Measurements from ENCODE around the gene KPTN. TPM values are rescaled to one million over a fixed set of nuclear protein-coding genes. Genes with fewer than 3 reads are reported as not detected.
A peak's percentile ranks its signal among the peaks of the same experiment; 100 is the strongest.

Gene KPTN
- polyA plus RNA-seq, 1 experiment: 12.1 TPM

- peak; percentile 90 for TF ChIP-seq CTCF (IDR thresholded peaks at IDR 0.05; ENCODE audit: insufficient read depth, low read depth, low read length)
- Histone ChIP-seq H3K27me3 (ENCODE audit: control insufficient read depth, insufficient read depth, low read length) (peaks cover 2% of the 10 kb centered on the region; the same call in 1 of the 2 replicates), H3K36me3 (ENCODE audit: control insufficient read depth, insufficient read depth, low read length) (no peaks in the 10 kb centered on the region), H3K4me3 (ENCODE audit: low read depth, low read length) (no peak overlapping the region)
- CTCF ChIA-PET: interaction anchor here (0.6 to 10.0 kb wide), 26 partner anchors 9 to 369 kb away, joined by 3 to 428 read pairs (median 4); partner anchors contain the start of genes EHD2, KPTN and NAPA
- no peak for DNase-seq (ENCODE audit: low read depth)
- POLR2A ChIA-PET: no interaction called here
These were observed 47.2 kb downstream of the KPTN start for GRCh38 chr19:47436712-47437401.

- DNase-seq (ENCODE audit: low read depth): no peak
- Histone ChIP-seq H3K27me3 (ENCODE audit: control insufficient read depth, insufficient read depth, low read length) (peaks cover 2% of the 10 kb centered on the region; the same call in 1 of the 2 replicates), H3K36me3 (ENCODE audit: control insufficient read depth, insufficient read depth, low read length) (no peaks in the 10 kb centered on the region), H3K4me3 (ENCODE audit: low read depth, low read length) (no peak overlapping the region)
- CTCF ChIA-PET: interaction anchor here (0.7 to 10.0 kb wide), 20 partner anchors 8 to 357 kb away, joined by 3 to 428 read pairs (median 5); partner anchors contain the start of genes EHD2, KPTN and NAPA
- no peak for TF ChIP-seq CTCF (IDR thresholded peaks at IDR 0.05; ENCODE audit: insufficient read depth, low read depth, low read length)
- POLR2A ChIA-PET: no interaction called here
These were observed 48.1 kb downstream of the KPTN start for GRCh38 chr19:47435883-47436417.

GRCh38 chr19:47435196-47435595, 48.8 kb downstream of the KPTN start:
- Histone ChIP-seq H3K36me3 (ENCODE audit: control insufficient read depth, insufficient read depth, low read length) (no peaks in the 10 kb centered on the region), H3K4me3 (ENCODE audit: low read depth, low read length) (no peak overlapping the region), H3K27me3 (ENCODE audit: control insufficient read depth, insufficient read depth, low read length) (peaks cover 2% of the 10 kb centered on the region; the same call in 1 of the 2 replicates)
- DNase-seq (ENCODE audit: low read depth): no peak
- ChIA-PET CTCF (interaction anchor here (0.6 to 10.0 kb wide), 10 partner anchors 49 to 354 kb away, joined by 3 to 428 read pairs (median 6); partner anchors contain the start of genes EHD2, KPTN, NAPA and NOP53), POLR2A (no interaction called here)
- TF ChIP-seq CTCF (IDR thresholded peaks at IDR 0.05; ENCODE audit: insufficient read depth, low read depth, low read length): no peak

- Histone ChIP-seq H3K27me3 (ENCODE audit: control insufficient read depth, insufficient read depth, low read length) (peaks cover 2% of the 10 kb centered on the region; the same call in 1 of the 2 replicates), H3K4me3 (ENCODE audit: low read depth, low read length) (no peak overlapping the region), H3K36me3 (ENCODE audit: control insufficient read depth, insufficient read depth, low read length) (no peaks in the 10 kb centered on the region)
- CTCF ChIA-PET: interaction anchor here (0.7 to 10.0 kb wide), 5 partner anchors 50 to 355 kb away, joined by 3 to 428 read pairs (median 3); partner anchors contain the start of genes EHD2, KPTN and NOP53
- no peak for DNase-seq (ENCODE audit: low read depth)
- TF ChIP-seq CTCF (IDR thresholded peaks at IDR 0.05; ENCODE audit: insufficient read depth, low read depth, low read length): no peak
- POLR2A ChIA-PET: no interaction called here
These were observed 49.9 kb downstream of the KPTN start for GRCh38 chr19:47434088-47434487.

GRCh38 chr19:47433121-47433520, 50.9 kb downstream of the KPTN start:
- Histone ChIP-seq H3K27me3 (ENCODE audit: control insufficient read depth, insufficient read depth, low read length) (no peaks in the 10 kb centered on the region), H3K4me3 (ENCODE audit: low read depth, low read length) (no peak overlapping the region), H3K36me3 (ENCODE audit: control insufficient read depth, insufficient read depth, low read length) (no peaks in the 10 kb centered on the region)
- no peak for DNase-seq (ENCODE audit: low read depth)
- ChIA-PET CTCF (interaction anchor here (0.6 to 10.0 kb wide), 7 partner anchors 50 to 357 kb away, joined by 3 to 428 read pairs (median 3); partner anchors contain the start of genes EHD2 and KPTN), POLR2A (no interaction called here)
- TF ChIP-seq CTCF (IDR thresholded peaks at IDR 0.05; ENCODE audit: insufficient read depth, low read depth, low read length): no peak
